WTC11 (cell line): ENCODE results near the gene GPC6.

Source experiments
- CREB1 ChIP-seq: sonication (generic); formaldehyde crosslinking; IDR thresholded peaks from 2 replicates; pipeline ENCODE4 v1.8.0; 2023; ENCODE audit warnings: mild to moderate bottlenecking, missing genetic modification reagents
- CTCF ChIP-seq: fragments of 200-600 bp; IDR thresholded peaks from 2 replicates; pipeline ENCODE4 v1.8.0; 2022; ENCODE audit warnings: antibody characterized with exemption

GRCh38 chr13:93765062-93765461 is 538.5 kb downstream of the GPC6 start:
- no peak for TF ChIP-seq CREB1
- no peak for TF ChIP-seq CTCF
